WTC11 (cell line): ENCODE data around the gene IPO9. TPM values are rescaled to one million over a fixed set of nuclear protein-coding genes. Genes with fewer than 3 reads are reported as not detected.
"Not testable (repeated sequence)": the region's sequence is repeated elsewhere in the genome, so short reads cannot be mapped to it uniquely, and the experiment has no call there.

Experiments used
- ATAC-seq: fragments of 200-7000 bp; cut with Tn5 transposase; 2 replicates; pipeline ENCODE4 v1.10.0; 2021; ENCODE audit warnings: mild to moderate bottlenecking, moderate library complexity
- CTCF ChIA-PET: fragments of 300-600 bp; sonication (Branson Sonifier 250); formaldehyde crosslinking; loops from one replicate; lab custom pipeline; 2021; ENCODE audit warnings: antibody characterized with exemption; lab: Charles Lee
- POLR2A ChIA-PET: fragments of 350-600 bp; sonication (Branson Sonifier 250); formaldehyde crosslinking; loops from one replicate; lab custom pipeline; 2021; ENCODE audit warnings: antibody characterized with exemption; lab: Charles Lee
- DNase-seq: peaks from one replicate; pipeline ENCODE4 v3.0.0; 2021; ENCODE audit warnings: low spot score
- H3K27ac Mint-ChIP-seq: 2 replicates; pipeline ENCODE4 v1.8.0; 2021; ENCODE audit warnings: mixed read lengths
- H3K27me3 Mint-ChIP-seq: 2 replicates; pipeline ENCODE4 v1.8.0; 2021; ENCODE audit warnings: low read depth, mild to moderate bottlenecking, moderate library complexity, mixed read lengths
- H3K36me3 Mint-ChIP-seq: 2 replicates; pipeline ENCODE4 v1.8.0; 2021; ENCODE audit warnings: mixed read lengths
- H3K4me1 Mint-ChIP-seq: 2 replicates; pipeline ENCODE4 v1.8.0; 2022; ENCODE audit warnings: mixed read lengths
- H3K4me3 Mint-ChIP-seq: 2 replicates; pipeline ENCODE4 v1.8.0; 2021; ENCODE audit warnings: mild to moderate bottlenecking, moderate library complexity, mixed read lengths
- H3K9me3 Mint-ChIP-seq: 2 replicates; pipeline ENCODE4 v1.8.0; 2021; ENCODE audit warnings: mixed read lengths
- ARID4B ChIP-seq: sonication (generic); formaldehyde crosslinking; IDR thresholded peaks from 2 replicates; pipeline ENCODE4 v1.8.0; 2023; ENCODE audit warnings: missing genetic modification reagents, mild to moderate bottlenecking, borderline replicate concordance
- CDX4 ChIP-seq: fragments of 250-450 bp; sonication (Bioruptor Pico); IDR thresholded peaks from 2 replicates; pipeline ENCODE4 v1.9.0; 2021; ENCODE audit warnings: moderate library complexity, mild to moderate bottlenecking, inconsistent platforms, borderline replicate concordance
- CREM ChIP-seq: sonication (generic); formaldehyde crosslinking; IDR thresholded peaks from 2 replicates; pipeline ENCODE4 v1.8.1; 2022; ENCODE audit warnings: mild to moderate bottlenecking, missing genetic modification reagents, moderate library complexity
- ERG ChIP-seq: fragments of 250-450 bp; sonication (Bioruptor Pico); IDR thresholded peaks from 2 replicates; pipeline ENCODE4 v1.8.0; 2021; ENCODE audit warnings: mild to moderate bottlenecking
- FOXP4 ChIP-seq: sonication (generic); formaldehyde crosslinking; IDR thresholded peaks from 2 replicates; pipeline ENCODE4 v1.8.0; 2022; ENCODE audit warnings: mild to moderate bottlenecking, missing genetic modification reagents
- MYBL2 ChIP-seq: sonication (generic); formaldehyde crosslinking; IDR thresholded peaks from 2 replicates; pipeline ENCODE4 v1.8.1; 2023; ENCODE audit warnings: mild to moderate bottlenecking, moderate library complexity, missing genetic modification reagents
- NFYB ChIP-seq: sonication (generic); formaldehyde crosslinking; conservative IDR thresholded peaks from 2 replicates; pipeline ENCODE4 v1.8.0; 2022; ENCODE audit warnings: low read depth, missing genetic modification reagents
- NR1H2 ChIP-seq: sonication (generic); formaldehyde crosslinking; IDR thresholded peaks from 2 replicates; pipeline ENCODE4 v1.9.0; 2021; ENCODE audit warnings: mild to moderate bottlenecking, moderate library complexity, missing genetic modification reagents
- NR2C2 ChIP-seq: sonication (generic); formaldehyde crosslinking; IDR thresholded peaks from 2 replicates; pipeline ENCODE4 v1.8.0; 2022; ENCODE audit warnings: mild to moderate bottlenecking, missing genetic modification reagents
- PREB ChIP-seq: sonication (generic); formaldehyde crosslinking; IDR thresholded peaks from 2 replicates; pipeline ENCODE4 v1.8.1; 2022; ENCODE audit warnings: mild to moderate bottlenecking, missing genetic modification reagents, moderate library complexity, borderline replicate concordance
- RELA ChIP-seq: sonication (generic); formaldehyde crosslinking; IDR thresholded peaks from 2 replicates; pipeline ENCODE4 v1.8.1; 2022; ENCODE audit warnings: missing genetic modification reagents, mild to moderate bottlenecking, borderline replicate concordance
- RORB ChIP-seq: fragments of 250-450 bp; sonication (Bioruptor Pico); IDR thresholded peaks from 2 replicates; pipeline ENCODE4 v1.9.0; 2021; ENCODE audit warnings: mild to moderate bottlenecking
- SMAD3 ChIP-seq: sonication (generic); formaldehyde crosslinking; IDR thresholded peaks from 2 replicates; pipeline ENCODE4 v1.8.0; 2022; ENCODE audit warnings: missing genetic modification reagents, mild to moderate bottlenecking, borderline replicate concordance
- SOX15 ChIP-seq: fragments of 250-450 bp; sonication (Bioruptor Pico); IDR thresholded peaks from 2 replicates; pipeline ENCODE4 v1.9.0; 2021; ENCODE audit warnings: mild to moderate bottlenecking
- ZBTB21 ChIP-seq: sonication (generic); formaldehyde crosslinking; IDR thresholded peaks from 2 replicates; pipeline ENCODE4 v1.8.1; 2023; ENCODE audit warnings: mild to moderate bottlenecking, missing genetic modification reagents, borderline replicate concordance
- ZBTB43 ChIP-seq: sonication (generic); formaldehyde crosslinking; IDR thresholded peaks from 2 replicates; pipeline ENCODE4 v1.8.1; 2023; ENCODE audit warnings: mild to moderate bottlenecking, missing genetic modification reagents
- ZMAT4 ChIP-seq: fragments of 250-450 bp; sonication (Bioruptor Pico); IDR thresholded peaks from 2 replicates; pipeline ENCODE4 v1.9.0; 2021; ENCODE audit warnings: mild to moderate bottlenecking
- ZNF121 ChIP-seq: sonication (generic); formaldehyde crosslinking; IDR thresholded peaks from 2 replicates; pipeline ENCODE4 v1.8.0; 2023; ENCODE audit warnings: missing genetic modification reagents
- ZNF219 ChIP-seq: sonication (generic); formaldehyde crosslinking; IDR thresholded peaks from 2 replicates; pipeline ENCODE4 v1.8.0; 2023; ENCODE audit warnings: missing genetic modification reagents, mild to moderate bottlenecking, borderline replicate concordance
- ZNF416 ChIP-seq: fragments of 250-450 bp; sonication (Bioruptor Pico); IDR thresholded peaks from 2 replicates; pipeline ENCODE4 v1.9.0; 2021; ENCODE audit warnings: mild to moderate bottlenecking, inconsistent platforms
- ZNF671 ChIP-seq: fragments of 250-450 bp; sonication (Bioruptor Pico); IDR thresholded peaks from 2 replicates; pipeline ENCODE4 v1.8.0; 2021; ENCODE audit warnings: mild to moderate bottlenecking
- total RNA-seq: library from RNA; stranded (reverse); gene quantifications from 3 replicates; pipeline ENCODE4 v1.2.3, GENCODE V29; 2021

Gene IPO9
- total RNA-seq, 1 experiment from 2014 or later = 97.2 TPM

- H3K27ac Mint-ChIP-seq = no peak overlapping the region
- CTCF ChIA-PET = no interaction called here
- no peaks in the 10 kb centered on the region for H3K36me3 Mint-ChIP-seq
- no peaks in the 10 kb centered on the region for H3K9me3 Mint-ChIP-seq
- peaks cover 10% of the 10 kb centered on the region for H3K4me1 Mint-ChIP-seq
- TF ChIP-seq ZBTB21 (no peak), ZBTB43 (CRISPR knock-in tag) (no peak), MYBL2 (CRISPR knock-in tag) (no peak), PREB (CRISPR knock-in tag) (no peak), CREM (CRISPR knock-in tag) (no peak), ERG (CRISPR knock-in tag) (no peak), FOXP4 (no peak), ZNF219 (CRISPR knock-in tag) (no peak), CDX4 (CRISPR knock-in tag) (no peak), NR1H2 (no peak), SMAD3 (CRISPR knock-in tag) (no peak), ZNF416 (CRISPR knock-in tag) (no peak)
- peaks cover 4% of the 10 kb centered on the region for H3K27me3 Mint-ChIP-seq
- DNase-seq (no peak), ATAC-seq (no peak)
- no peak overlapping the region for H3K4me3 Mint-ChIP-seq
- POLR2A ChIA-PET = no interaction called here
These were observed 71.5 kb downstream of the IPO9 start for GRCh38 chr1:201900476-201900875.

- H3K36me3 Mint-ChIP-seq, H3K27me3 Mint-ChIP-seq, H3K27ac Mint-ChIP-seq, H3K4me1 Mint-ChIP-seq, H3K4me3 Mint-ChIP-seq, DNase-seq, CTCF ChIA-PET, ATAC-seq, H3K9me3 Mint-ChIP-seq, POLR2A ChIA-PET: not testable (repeated sequence)
These were observed 72.1 kb downstream of the IPO9 start for GRCh38 chr1:201901036-201901435.

GRCh38 chr1:201902198-201902597 is 73.2 kb downstream of the IPO9 start:
- H3K4me3 Mint-ChIP-seq = no peak overlapping the region
- no peaks in the 10 kb centered on the region for H3K9me3 Mint-ChIP-seq
- CTCF ChIA-PET = no interaction called here
- DNase-seq (no peak), ATAC-seq (no peak)
- no peaks in the 10 kb centered on the region for H3K36me3 Mint-ChIP-seq
- no peaks in the 10 kb centered on the region for H3K4me1 Mint-ChIP-seq
- H3K27ac Mint-ChIP-seq = no peak overlapping the region
- peaks cover 4% of the 10 kb centered on the region for H3K27me3 Mint-ChIP-seq
- POLR2A ChIA-PET = no interaction called here
- TF ChIP-seq NR2C2 (CRISPR knock-in tag) (no peak), NFYB (no peak), RORB (CRISPR knock-in tag) (no peak), ZNF671 (no peak), ZMAT4 (CRISPR knock-in tag) (no peak), SOX15 (no peak), ZNF121 (no peak), CDX4 (CRISPR knock-in tag) (no peak), RELA (CRISPR knock-in tag) (no peak), ARID4B (CRISPR knock-in tag) (no peak)
